ENCODE measurements around the gene HRCT1. TPM values are rescaled to one million over a fixed set of nuclear protein-coding genes. Genes with fewer than 3 reads are reported as not detected.
A peak's percentile ranks its signal among the peaks of the same experiment; 100 is the strongest.

Gene HRCT1
- total RNA-seq, 2 donors from 2014 or later: not detected

DNA sequence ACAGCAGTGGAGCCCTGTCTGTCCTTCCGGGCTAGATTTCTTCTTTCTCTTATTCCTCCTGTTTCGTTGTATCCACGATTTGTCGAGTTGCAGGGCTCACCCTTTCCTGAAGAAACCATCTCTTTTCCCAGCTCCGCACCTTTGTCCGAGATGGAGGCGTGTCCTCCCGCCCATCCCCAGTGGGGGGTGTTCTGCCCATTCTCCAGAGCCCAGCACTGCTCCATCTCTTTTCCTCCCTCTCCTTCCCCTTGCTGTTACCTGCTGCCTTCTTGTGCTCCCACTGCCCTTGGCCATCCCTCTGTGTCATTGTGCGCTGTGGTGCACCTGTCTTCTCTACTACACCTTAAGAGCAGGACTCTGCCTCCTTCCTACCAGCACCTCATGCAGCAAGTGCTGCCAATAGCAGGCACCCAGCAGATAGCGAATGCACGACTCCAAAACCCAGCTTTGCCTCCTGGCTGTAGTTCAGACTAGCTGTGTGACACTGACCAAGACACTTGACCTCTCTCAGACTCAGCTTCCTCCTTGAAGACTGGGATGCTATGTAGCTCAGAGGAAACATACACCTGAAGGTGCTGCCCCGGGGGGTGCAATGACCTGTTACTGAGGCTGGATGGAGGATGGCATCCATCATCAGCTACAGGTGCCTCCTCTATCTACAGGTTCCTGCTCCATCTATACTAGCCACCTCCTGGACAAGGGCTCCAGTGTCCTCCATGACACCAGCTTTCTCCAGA lies 44.7 kb upstream of the HRCT1 start:
- Mint-ChIP-seq H3K36me3 (ENCODE audit: low read depth) (no peaks in the 10 kb centered on the region), H3K4me1 (peaks cover 3% of the 10 kb centered on the region)

GRCh38 chr9:35862328-35862727 lies 43.7 kb upstream of the HRCT1 start:
- TF ChIP-seq CTCF (conservative IDR thresholded peaks at IDR 0.05): no peak

More for the DNA sequence above, 44.7 kb upstream of the HRCT1 start:
- Mint-ChIP-seq H3K27ac (no peak overlapping the region), H3K27me3 (ENCODE audit: insufficient read depth) (peaks cover 43% of the 10 kb centered on the region), H3K4me3 (no peak overlapping the region), H3K9me3 (no peaks in the 10 kb centered on the region)
- TF ChIP-seq CTCF (conservative IDR thresholded peaks at IDR 0.05): no peak
- WGBS, 2 experiments (ENCODE audit: insufficient coverage in 1 of 2, insufficient read length in 1 of 2): 71 to 82% methylated on average over 11 to 12 of the region's 12 CpGs
- Histone ChIP-seq H3K36me3 (ENCODE audit: control insufficient read depth, insufficient read depth, low read length) (no peaks in the 10 kb centered on the region), H3K4me1 (ENCODE audit: control insufficient read depth, insufficient read depth, low read length) (no peaks in the 10 kb centered on the region), H3K27me3 (ENCODE audit: control insufficient read depth, insufficient read depth, low read length, poor library complexity, severe bottlenecking) (peaks cover 10% of the 10 kb centered on the region), H3K4me3 (ENCODE audit: low read length) (no peak overlapping the region), H3K9me3 (ENCODE audit: control insufficient read depth, low read length) (no peaks in the 10 kb centered on the region), H3K27ac (ENCODE audit: low read depth, low read length) (no peak overlapping the region), H3K9ac (ENCODE audit: extremely low read depth, low read length, poor library complexity, severe bottlenecking) (no peak overlapping the region)
- peak; percentile 45 for DNase-seq

DNA sequence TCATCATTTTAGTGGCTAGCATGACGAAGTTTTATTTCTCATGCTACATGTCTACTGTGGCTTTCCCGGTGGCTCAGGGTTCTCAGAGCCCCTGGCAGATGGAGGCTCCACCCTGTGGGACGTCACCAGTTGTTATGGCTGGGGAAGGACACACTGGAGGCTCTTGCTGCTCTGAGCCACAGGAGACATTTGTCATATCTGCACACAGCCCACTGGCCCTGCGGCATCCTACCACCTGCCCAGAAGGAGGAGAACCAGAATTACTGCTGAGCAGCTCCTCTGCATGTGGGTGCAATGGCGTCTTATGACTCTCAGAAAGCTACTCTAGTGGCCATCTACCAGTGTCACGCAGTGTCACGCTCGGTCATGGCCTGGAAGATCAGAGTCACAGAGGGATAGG lies 42.4 kb upstream of the HRCT1 start:
- peaks cover 1% of the 10 kb centered on the region for H3K4me1 Mint-ChIP-seq

More at GRCh38 chr9:35862328-35862727, 43.7 kb upstream of the HRCT1 start:
- H3K36me3 Mint-ChIP-seq (ENCODE audit: low read depth): no peaks in the 10 kb centered on the region
- Histone ChIP-seq H3K4me3 (ENCODE audit: low read length) (no peak overlapping the region), H3K27ac (ENCODE audit: low read depth, low read length) (no peak overlapping the region), H3K9ac (ENCODE audit: extremely low read depth, low read length, poor library complexity, severe bottlenecking) (no peak overlapping the region), H3K36me3 (ENCODE audit: control insufficient read depth, insufficient read depth, low read length) (no peaks in the 10 kb centered on the region), H3K4me1 (ENCODE audit: control insufficient read depth, insufficient read depth, low read length) (no peaks in the 10 kb centered on the region), H3K9me3 (ENCODE audit: control insufficient read depth, low read length) (no peaks in the 10 kb centered on the region), H3K27me3 (ENCODE audit: control insufficient read depth, insufficient read depth, low read length, poor library complexity, severe bottlenecking) (peaks cover 10% of the 10 kb centered on the region)
- WGBS, 2 experiments (ENCODE audit: insufficient coverage in 1 of 2, insufficient read length in 1 of 2): 85 to 94% methylated on average over 4 of the region's 4 CpGs
- H3K27ac Mint-ChIP-seq: no peak overlapping the region
- no peak overlapping the region for H3K4me3 Mint-ChIP-seq
- H3K4me1 Mint-ChIP-seq: peaks cover 3% of the 10 kb centered on the region
- no peak for DNase-seq
- H3K9me3 Mint-ChIP-seq: no peaks in the 10 kb centered on the region
- H3K27me3 Mint-ChIP-seq (ENCODE audit: insufficient read depth): peaks cover 41% of the 10 kb centered on the region

More for the DNA sequence above, 42.4 kb upstream of the HRCT1 start:
- Mint-ChIP-seq H3K4me3 (no peak overlapping the region), H3K27ac (no peak overlapping the region), H3K27me3 (ENCODE audit: insufficient read depth) (peaks cover 40% of the 10 kb centered on the region), H3K36me3 (ENCODE audit: low read depth) (no peaks in the 10 kb centered on the region), H3K9me3 (no peaks in the 10 kb centered on the region)
- TF ChIP-seq CTCF (conservative IDR thresholded peaks at IDR 0.05): no peak
- H3K27ac ChIP-seq (ENCODE audit: low read depth, low read length): no peak overlapping the region
- H3K4me3 ChIP-seq (ENCODE audit: low read length): no peak overlapping the region
- DNase-seq: no peak
- peaks cover 10% of the 10 kb centered on the region for H3K27me3 ChIP-seq (ENCODE audit: control insufficient read depth, insufficient read depth, low read length, poor library complexity, severe bottlenecking)
- no peak overlapping the region for H3K9ac ChIP-seq (ENCODE audit: extremely low read depth, low read length, poor library complexity, severe bottlenecking)
- H3K9me3 ChIP-seq (ENCODE audit: control insufficient read depth, low read length): no peaks in the 10 kb centered on the region
- no peaks in the 10 kb centered on the region for H3K36me3 ChIP-seq (ENCODE audit: control insufficient read depth, insufficient read depth, low read length)
- 80 to 81% methylated on average over 8 of the region's 8 CpGs for WGBS, 2 experiments (ENCODE audit: insufficient coverage in 1 of 2, insufficient read length in 1 of 2)
- no peaks in the 10 kb centered on the region for H3K4me1 ChIP-seq (ENCODE audit: control insufficient read depth, insufficient read depth, low read length)
